GM23338 (cell line): ENCODE data around the gene SLC1A6. TPM values are rescaled to one million over a fixed set of nuclear protein-coding genes. Genes with fewer than 3 reads are reported as not detected.

Source experiments
- ATAC-seq: fragments of 200-7000 bp; cut with Tn5 transposase; 3 replicates; pipeline ENCODE4 v1.9.1; 2020
- DNase-seq: peaks from one replicate; pipeline ENCODE4 v3.0.0-alpha.2; 2015; ENCODE audit warnings: low spot score
- H2AFZ ChIP-seq: fragments of 200-600 bp; sonication (generic); 2 replicates; pipeline ENCODE4 v1.8.0; 2016; ENCODE audit warnings: antibody characterized with exemption, mild to moderate bottlenecking, moderate library complexity
- H3F3A ChIP-seq: fragments of 200-600 bp; sonication (generic); replicated peaks from 2 replicates; pipeline ENCODE4 v1.8.0; 2017; ENCODE audit warnings: antibody characterized with exemption, mixed run types, low read depth
- H3K27ac ChIP-seq: fragments of 200-600 bp; sonication (generic); 2 replicates; pipeline ENCODE4 v1.6.1; 2016; ENCODE audit warnings: low read depth
- H3K27me3 ChIP-seq: fragments of 200-600 bp; sonication (generic); 2 replicates; pipeline ENCODE4 v1.8.0; 2016; ENCODE audit warnings: mild to moderate bottlenecking, mixed run types, moderate library complexity; ENCODE audit not compliant: insufficient read depth
- H3K36me3 ChIP-seq: fragments of 200-600 bp; sonication (generic); 2 replicates; pipeline ENCODE4 v1.8.0; 2016; ENCODE audit warnings: mild to moderate bottlenecking; ENCODE audit not compliant: insufficient read depth
- H3K4me1 ChIP-seq: fragments of 200-600 bp; sonication (generic); 2 replicates; pipeline ENCODE4 v1.8.0; 2016; ENCODE audit warnings: mild to moderate bottlenecking, moderate library complexity; ENCODE audit not compliant: insufficient read depth
- H3K4me2 ChIP-seq: fragments of 200-600 bp; sonication (generic); 2 replicates; pipeline ENCODE4 v1.7.1; 2017; ENCODE audit warnings: mixed run types
- H3K4me3 ChIP-seq: fragments of 200-600 bp; sonication (generic); 2 replicates; pipeline ENCODE4 v1.6.1; 2016; ENCODE audit warnings: mixed run types
- H3K79me2 ChIP-seq: fragments of 200-600 bp; sonication (generic); replicated peaks from 2 replicates; pipeline ENCODE4 v1.8.0; 2017; ENCODE audit warnings: mild to moderate bottlenecking; ENCODE audit not compliant: insufficient read depth
- H3K9me2 ChIP-seq: fragments of 200-600 bp; sonication (generic); 2 replicates; pipeline ENCODE4 v1.8.0; 2017; ENCODE audit not compliant: insufficient read depth
- H4K20me1 ChIP-seq: fragments of 200-600 bp; sonication (generic); replicated peaks from 2 replicates; pipeline ENCODE4 v1.8.0; 2017; ENCODE audit warnings: mild to moderate bottlenecking; ENCODE audit not compliant: insufficient read depth
- H3K27ac Mint-ChIP-seq: 2 replicates; pipeline ENCODE4 v1.8.0; 2020; ENCODE audit warnings: inconsistent platforms, mild to moderate bottlenecking, moderate library complexity, mixed read lengths
- H3K27me3 Mint-ChIP-seq: 3 replicates; pipeline ENCODE4 v1.8.0; 2022; ENCODE audit warnings: low read depth, mild to moderate bottlenecking, moderate library complexity, mixed read lengths, inconsistent platforms; ENCODE audit not compliant: insufficient read depth, poor library complexity
- H3K36me3 Mint-ChIP-seq: 3 replicates; pipeline ENCODE4 v1.8.0; 2021; ENCODE audit warnings: low read depth, mild to moderate bottlenecking, inconsistent platforms, moderate library complexity, mixed read lengths
- H3K4me1 Mint-ChIP-seq: 3 replicates; pipeline ENCODE4 v1.8.0; 2020; ENCODE audit warnings: mild to moderate bottlenecking, inconsistent platforms, mixed read lengths
- H3K4me3 Mint-ChIP-seq: 3 replicates; pipeline ENCODE4 v1.8.0; 2021; ENCODE audit warnings: moderate library complexity, mild to moderate bottlenecking, inconsistent platforms, mixed read lengths
- H3K9me3 Mint-ChIP-seq: 3 replicates; pipeline ENCODE4 v1.8.0; 2020; ENCODE audit warnings: moderate library complexity, mild to moderate bottlenecking, inconsistent platforms, mixed read lengths
- CREB1 ChIP-seq: fragments of 250-450 bp; sonication (Bioruptor Pico); IDR thresholded peaks from 2 replicates; pipeline ENCODE4 v1.5.0; 2020; ENCODE audit warnings: low read depth, mild to moderate bottlenecking, moderate library complexity
- EZH2phosphoT487 ChIP-seq: fragments of 200-600 bp; sonication (generic); IDR thresholded peaks from one replicate; pipeline ENCODE4 v1.8.1; 2018; ENCODE audit warnings: antibody characterized with exemption; ENCODE audit not compliant: unreplicated experiment
- JUNB ChIP-seq: IDR thresholded peaks from one replicate; pipeline ENCODE4 v1.6.1; 2016; ENCODE audit warnings: antibody characterized with exemption; ENCODE audit not compliant: unreplicated experiment
- ZNF114 ChIP-seq: fragments of 250-450 bp; sonication (Bioruptor Pico); IDR thresholded peaks from 2 replicates; pipeline ENCODE4 v1.5.0; 2020; ENCODE audit warnings: mild to moderate bottlenecking, moderate library complexity
- ZNF331 ChIP-seq: fragments of 250-450 bp; sonication (Bioruptor Pico); IDR thresholded peaks from 2 replicates; pipeline ENCODE4 v1.5.0; 2020; ENCODE audit warnings: low read depth, mild to moderate bottlenecking, moderate library complexity
- ZNF462 ChIP-seq: fragments of 250-450 bp; sonication (Bioruptor Pico); IDR thresholded peaks from 2 replicates; pipeline ENCODE4 v1.5.0; 2020; ENCODE audit warnings: mild to moderate bottlenecking, moderate library complexity
- polyA plus RNA-seq: library from polyadenylated mRNA; unstranded; fragments of >200 nt; fragmentation: Nextera tagmentation; extraction: Ambion mirVana; gene quantifications from 2 replicates; pipeline ENCODE4 v1.2.1, GENCODE V29; 2016
- total RNA-seq: library from RNA; depleted of rRNA; stranded (reverse); fragments of >200 nt; shearing (Covaris generic); gene quantifications from 2 replicates; pipeline ENCODE4 v1.2.3, GENCODE V29; 2014
- TF ChIP-seq, protein P1 (sequence below): IDR thresholded peaks from one replicate; pipeline ENCODE4 v1.6.1; 2018; ENCODE audit warnings: antibody characterized with exemption; ENCODE audit not compliant: unreplicated experiment
- TF ChIP-seq, protein P2 (sequence below): IDR thresholded peaks from 2 replicates; pipeline ENCODE4 v1.6.1; 2016; ENCODE audit warnings: antibody characterized with exemption

Gene SLC1A6
- total and polyA plus RNA-seq, 2 experiments from 2014 or later = 12.6 to 37.3 TPM

GRCh38 chr19:14961956-14962685, 17.5 kb downstream of the SLC1A6 start:
- H3K36me3 Mint-ChIP-seq = peaks cover 24% of the 10 kb centered on the region
- Histone ChIP-seq H3K9me2 (no peaks in the 10 kb centered on the region), H3K4me3 (no peak overlapping the region), H3K79me2 (no peaks in the 10 kb centered on the region), H3K27ac (no peak overlapping the region), H3K27me3 (no peaks in the 10 kb centered on the region), H4K20me1 (no peaks in the 10 kb centered on the region), H3F3A (no peaks in the 10 kb centered on the region), H3K4me2 (no peak overlapping the region), H3K36me3 (peaks cover 25% of the 10 kb centered on the region), H2AFZ (no peak overlapping the region), H3K4me1 (no peaks in the 10 kb centered on the region)
- DNase-seq (no peak), ATAC-seq (no peak)
- no peaks in the 10 kb centered on the region for H3K4me1 Mint-ChIP-seq
- no peak overlapping the region for H3K4me3 Mint-ChIP-seq
- H3K9me3 Mint-ChIP-seq = peaks cover 14% of the 10 kb centered on the region
- TF ChIP-seq, protein P1, sequence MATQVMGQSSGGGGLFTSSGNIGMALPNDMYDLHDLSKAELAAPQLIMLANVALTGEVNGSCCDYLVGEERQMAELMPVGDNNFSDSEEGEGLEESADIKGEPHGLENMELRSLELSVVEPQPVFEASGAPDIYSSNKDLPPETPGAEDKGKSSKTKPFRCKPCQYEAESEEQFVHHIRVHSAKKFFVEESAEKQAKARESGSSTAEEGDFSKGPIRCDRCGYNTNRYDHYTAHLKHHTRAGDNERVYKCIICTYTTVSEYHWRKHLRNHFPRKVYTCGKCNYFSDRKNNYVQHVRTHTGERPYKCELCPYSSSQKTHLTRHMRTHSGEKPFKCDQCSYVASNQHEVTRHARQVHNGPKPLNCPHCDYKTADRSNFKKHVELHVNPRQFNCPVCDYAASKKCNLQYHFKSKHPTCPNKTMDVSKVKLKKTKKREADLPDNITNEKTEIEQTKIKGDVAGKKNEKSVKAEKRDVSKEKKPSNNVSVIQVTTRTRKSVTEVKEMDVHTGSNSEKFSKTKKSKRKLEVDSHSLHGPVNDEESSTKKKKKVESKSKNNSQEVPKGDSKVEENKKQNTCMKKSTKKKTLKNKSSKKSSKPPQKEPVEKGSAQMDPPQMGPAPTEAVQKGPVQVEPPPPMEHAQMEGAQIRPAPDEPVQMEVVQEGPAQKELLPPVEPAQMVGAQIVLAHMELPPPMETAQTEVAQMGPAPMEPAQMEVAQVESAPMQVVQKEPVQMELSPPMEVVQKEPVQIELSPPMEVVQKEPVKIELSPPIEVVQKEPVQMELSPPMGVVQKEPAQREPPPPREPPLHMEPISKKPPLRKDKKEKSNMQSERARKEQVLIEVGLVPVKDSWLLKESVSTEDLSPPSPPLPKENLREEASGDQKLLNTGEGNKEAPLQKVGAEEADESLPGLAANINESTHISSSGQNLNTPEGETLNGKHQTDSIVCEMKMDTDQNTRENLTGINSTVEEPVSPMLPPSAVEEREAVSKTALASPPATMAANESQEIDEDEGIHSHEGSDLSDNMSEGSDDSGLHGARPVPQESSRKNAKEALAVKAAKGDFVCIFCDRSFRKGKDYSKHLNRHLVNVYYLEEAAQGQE = no peak
- no peak for TF ChIP-seq ZNF331 (CRISPR knock-in tag)
- no peak overlapping the region for H3K27ac Mint-ChIP-seq
- no peaks in the 10 kb centered on the region for H3K27me3 Mint-ChIP-seq

GRCh38 chr19:14959263-14959662, 20.4 kb downstream of the SLC1A6 start:
- Histone ChIP-seq H3K4me1 (no peaks in the 10 kb centered on the region), H3K4me3 (no peak overlapping the region), H2AFZ (no peak overlapping the region), H3K4me2 (no peak overlapping the region), H3K36me3 (peaks cover 25% of the 10 kb centered on the region), H3K9me2 (no peaks in the 10 kb centered on the region), H4K20me1 (no peaks in the 10 kb centered on the region), H3F3A (no peaks in the 10 kb centered on the region), H3K79me2 (no peaks in the 10 kb centered on the region), H3K27ac (no peak overlapping the region), H3K27me3 (no peaks in the 10 kb centered on the region)
- Mint-ChIP-seq H3K27me3 (peaks cover 2% of the 10 kb centered on the region), H3K36me3 (peaks cover 31% of the 10 kb centered on the region), H3K4me3 (no peak overlapping the region), H3K9me3 (peaks cover 41% of the 10 kb centered on the region), H3K4me1 (no peaks in the 10 kb centered on the region), H3K27ac (no peak overlapping the region)
- no peak for ATAC-seq
- no peak for DNase-seq
- TF ChIP-seq ZNF114 (CRISPR knock-in tag) (no peak), ZNF462 (CRISPR knock-in tag) (no peak), CREB1 (CRISPR knock-in tag) (no peak), ZNF331 (CRISPR knock-in tag) (no peak), EZH2phosphoT487 (no peak), JUNB (no peak)
- TF ChIP-seq, protein P2, sequence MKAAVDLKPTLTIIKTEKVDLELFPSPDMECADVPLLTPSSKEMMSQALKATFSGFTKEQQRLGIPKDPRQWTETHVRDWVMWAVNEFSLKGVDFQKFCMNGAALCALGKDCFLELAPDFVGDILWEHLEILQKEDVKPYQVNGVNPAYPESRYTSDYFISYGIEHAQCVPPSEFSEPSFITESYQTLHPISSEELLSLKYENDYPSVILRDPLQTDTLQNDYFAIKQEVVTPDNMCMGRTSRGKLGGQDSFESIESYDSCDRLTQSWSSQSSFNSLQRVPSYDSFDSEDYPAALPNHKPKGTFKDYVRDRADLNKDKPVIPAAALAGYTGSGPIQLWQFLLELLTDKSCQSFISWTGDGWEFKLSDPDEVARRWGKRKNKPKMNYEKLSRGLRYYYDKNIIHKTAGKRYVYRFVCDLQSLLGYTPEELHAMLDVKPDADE = no peak
